H1 (cell line): ENCODE data around the gene ARHGEF16. TPM values are rescaled to one million over a fixed set of nuclear protein-coding genes. Genes with fewer than 3 reads are reported as not detected.

Experiments used
- CTCF ChIA-PET: fragments of 300-600 bp; sonication (Branson Sonifier 250); formaldehyde crosslinking; loops from one replicate; lab custom pipeline; 2021; ENCODE audit not compliant: partially characterized antibody; lab: Charles Lee
- POLR2A ChIA-PET: fragments of 300-600 bp; sonication (Branson Sonifier 250); formaldehyde crosslinking; loops from one replicate; lab custom pipeline; 2021; ENCODE audit warnings: inconsistent platforms; ENCODE audit not compliant: partially characterized antibody; lab: Charles Lee
- DNase-seq, 2 experiments: peaks; one replicate each; pipeline versions ENCODE4 v3.0.0 to v3.0.0-alpha.2; 2010 to 2022; ENCODE audit warnings: low spot score in 2 of 2, low read depth in 1 of 2, mixed read lengths in 1 of 2
- FAIRE-seq: peaks from 2 replicates; lab custom pipeline; 2011; peaks lifted over from hg19 to GRCh38; lab: Jason Lieb, UNC
- H2AFZ ChIP-seq: 2 replicates; pipeline ENCODE4 v1.8.1; 2012; ENCODE audit warnings: low read length, inconsistent platforms
- H2AK5ac ChIP-seq: 2 replicates; pipeline ENCODE4 v1.6.1; 2013; ENCODE audit warnings: low read depth, low read length
- H2BK120ac ChIP-seq: replicated peaks from 2 replicates; pipeline ENCODE3; 2013; ENCODE audit warnings: low read depth, low read length, inconsistent platforms
- H2BK12ac ChIP-seq: 2 replicates; pipeline ENCODE4 v1.6.1; 2013; ENCODE audit warnings: low read depth, low read length
- H2BK15ac ChIP-seq: 2 replicates; pipeline ENCODE4 v1.6.1; 2013; ENCODE audit warnings: low read length
- H2BK20ac ChIP-seq: 2 replicates; pipeline ENCODE4 v1.6.1; 2013; ENCODE audit warnings: low read length
- H2BK5ac ChIP-seq: 2 replicates; pipeline ENCODE4 v1.6.1; 2013; ENCODE audit warnings: low read depth, low read length
- H3K14ac ChIP-seq: 2 replicates; pipeline ENCODE4 v1.6.1; 2013; ENCODE audit warnings: inconsistent platforms; ENCODE audit not compliant: insufficient read length
- H3K18ac ChIP-seq: 2 replicates; pipeline ENCODE4 v1.6.1; 2013; ENCODE audit warnings: low read length; ENCODE audit errors: extremely low read depth
- H3K23ac ChIP-seq: 2 replicates; pipeline ENCODE4 v1.6.1; 2013; ENCODE audit warnings: inconsistent platforms; ENCODE audit not compliant: insufficient read length
- H3K23me2 ChIP-seq: 2 replicates; pipeline ENCODE4 v1.6.1; 2013; ENCODE audit warnings: low read depth, low read length
- H3K27ac ChIP-seq: 2 replicates; pipeline ENCODE4 v1.6.1; 2011; ENCODE audit warnings: low read depth, low read length, inconsistent platforms
- H3K27me3 ChIP-seq, 4 experiments: replicated peaks in 1 of 4; 1 replicate in 1 of 4; 2 replicates in 3 of 4; pipeline versions ENCODE4 v1.6.1 to v1.8.1; 2011 to 2013; ENCODE audit warnings: low read length in 3 of 4, mild to moderate bottlenecking in 3 of 4, inconsistent platforms in 2 of 4, mixed read lengths in 2 of 4, moderate library complexity in 1 of 4; ENCODE audit not compliant: control insufficient read depth in 3 of 4, insufficient read depth in 3 of 4; ENCODE audit errors: extremely low read depth in 1 of 4
- H3K36me3 ChIP-seq, 4 experiments: 2 replicates each; pipeline versions ENCODE4 v1.6.1 to v1.8.1; 2011 to 2013; ENCODE audit warnings: mild to moderate bottlenecking in 4 of 4, low read length in 3 of 4, moderate library complexity in 2 of 4, control low read depth in 1 of 4, inconsistent platforms in 1 of 4; ENCODE audit not compliant: insufficient read depth in 4 of 4, control insufficient read depth in 2 of 4
- H3K4ac ChIP-seq: replicated peaks from 2 replicates; pipeline ENCODE3; 2013; ENCODE audit warnings: low read length, low read depth, mixed read lengths, inconsistent platforms; ENCODE audit not compliant: insufficient read length
- H3K4me1 ChIP-seq, 4 experiments: replicated peaks in 1 of 4; 1 replicate in 1 of 4; 2 replicates in 3 of 4; pipeline versions ENCODE4 v1.6.1 to v1.8.1; 2011 to 2013; ENCODE audit warnings: low read length in 3 of 4, inconsistent platforms in 2 of 4, mixed read lengths in 1 of 4; ENCODE audit not compliant: insufficient read depth in 4 of 4, control insufficient read depth in 3 of 4
- H3K4me2 ChIP-seq, 2 experiments: 2 replicates each; pipeline versions ENCODE4 v1.6.1 to v1.8.1; 2011 to 2013; ENCODE audit warnings: low read depth in 2 of 2, low read length in 2 of 2, control low read depth in 1 of 2, inconsistent platforms in 1 of 2, mild to moderate bottlenecking in 1 of 2; ENCODE audit not compliant: insufficient read depth in 1 of 2
- H3K4me3 ChIP-seq, 4 experiments: fragments of 200-600, 300-600 bp in 1 of 4; sonication (generic), shearing (Covaris generic), sonication (Bioruptor Twin) in 1 of 4; 2 replicates each; pipeline versions ENCODE4 v1.5.1 to v1.8.1; 2011 to 2016; ENCODE audit warnings: low read length in 4 of 4, low read depth in 3 of 4, control low read depth in 2 of 4, inconsistent platforms in 2 of 4, mild to moderate bottlenecking in 2 of 4, mixed read lengths in 1 of 4, moderate library complexity in 1 of 4; ENCODE audit not compliant: insufficient read depth in 2 of 4; ENCODE audit errors: extremely low read depth in 1 of 4
- H3K56ac ChIP-seq: replicated peaks from 2 replicates; pipeline ENCODE3; 2013; ENCODE audit warnings: low read depth, mild to moderate bottlenecking, mixed read lengths, low read length, inconsistent platforms; ENCODE audit not compliant: insufficient read length
- H3K79me1 ChIP-seq: 2 replicates; pipeline ENCODE4 v1.6.1; 2013; ENCODE audit warnings: low read depth, low read length, control low read depth
- H3K79me2 ChIP-seq, 2 experiments: 2 replicates each; pipeline versions ENCODE4 v1.6.1 to v1.8.1; 2012 to 2013; ENCODE audit warnings: low read length in 2 of 2, mild to moderate bottlenecking in 2 of 2, inconsistent platforms in 1 of 2; ENCODE audit not compliant: insufficient read depth in 2 of 2, control insufficient read depth in 1 of 2
- H3K9ac ChIP-seq, 4 experiments: replicated peaks in 1 of 4; 1 replicate in 1 of 4; 2 replicates in 3 of 4; pipeline versions ENCODE4 v1.6.1 to v1.8.1; 2011 to 2013; ENCODE audit warnings: low read depth in 3 of 4, low read length in 3 of 4, control low read depth in 2 of 4, mild to moderate bottlenecking in 2 of 4, moderate library complexity in 2 of 4, inconsistent platforms in 1 of 4; ENCODE audit errors: extremely low read depth in 1 of 4
- H3K9me3 ChIP-seq, 2 experiments: 2 replicates each; pipeline versions ENCODE4 v1.6.1 to v1.8.1; 2012 to 2013; ENCODE audit warnings: mild to moderate bottlenecking in 2 of 2, moderate library complexity in 2 of 2, control low read depth in 1 of 2, inconsistent platforms in 1 of 2, low read depth in 1 of 2, low read length in 1 of 2, mixed read lengths in 1 of 2; ENCODE audit not compliant: insufficient read depth in 2 of 2
- H4K20me1 ChIP-seq, 2 experiments: replicated peaks in 1 of 2; 2 replicates each; pipeline versions ENCODE3 to v1.8.1; 2011 to 2013; ENCODE audit warnings: inconsistent platforms in 2 of 2, low read length in 2 of 2, mild to moderate bottlenecking in 1 of 2; ENCODE audit not compliant: insufficient read depth in 2 of 2, control insufficient read depth in 1 of 2
- H4K5ac ChIP-seq: 2 replicates; pipeline ENCODE4 v1.6.1; 2013; ENCODE audit warnings: low read length, low read depth, mixed read lengths, inconsistent platforms; ENCODE audit not compliant: insufficient read length
- H4K8ac ChIP-seq: 2 replicates; pipeline ENCODE4 v1.8.0; 2013; ENCODE audit warnings: mild to moderate bottlenecking, moderate library complexity, low read length, inconsistent platforms; ENCODE audit not compliant: insufficient read depth; ENCODE audit errors: extremely low read depth
- H4K91ac ChIP-seq: replicated peaks from 2 replicates; pipeline ENCODE3; 2013; ENCODE audit warnings: low read length, mixed read lengths, inconsistent platforms; ENCODE audit not compliant: insufficient read length
- CBX8 ChIP-seq: fragments of 300-800, 300-1000 bp; sonication (generic); IDR thresholded peaks from 2 replicates; pipeline ENCODE4 v1.7.1; 2016; ENCODE audit warnings: low read depth, low read length, borderline replicate concordance
- CEBPB ChIP-seq: IDR thresholded peaks from 2 replicates; pipeline ENCODE4 v1.6.1; 2012; ENCODE audit warnings: low read depth, low read length
- HDAC2 ChIP-seq, 2 experiments: fragments of 300-600 bp in 1 of 2; sonication (generic) in 1 of 2; IDR thresholded peaks; 2 replicates each; pipeline ENCODE4 v1.6.1; 2011 to 2012; ENCODE audit warnings: low read depth in 2 of 2, low read length in 2 of 2, mild to moderate bottlenecking in 2 of 2, moderate library complexity in 2 of 2, borderline replicate concordance in 1 of 2, inconsistent platforms in 1 of 2
- KDM1A ChIP-seq: fragments of 200-600, 300-600 bp; sonication (generic); IDR thresholded peaks from 2 replicates; pipeline ENCODE4 v1.7.1; 2016; ENCODE audit warnings: mild to moderate bottlenecking, low read length, borderline replicate concordance
- NANOG ChIP-seq: IDR thresholded peaks from 2 replicates; pipeline ENCODE4 v1.6.1; 2011; ENCODE audit warnings: low read length, low read depth, mild to moderate bottlenecking, inconsistent platforms; ENCODE audit not compliant: insufficient read depth, poor library complexity, severe bottlenecking
- RNF2 ChIP-seq: fragments of 200-900, 300-1000 bp; sonication (generic); IDR thresholded peaks from 2 replicates; pipeline ENCODE4 v1.7.1; 2016; ENCODE audit warnings: borderline replicate concordance, low read depth, mild to moderate bottlenecking, antibody characterized with exemption, low read length; ENCODE audit not compliant: poor library complexity, severe bottlenecking; ENCODE audit errors: missing control alignments
- TBP ChIP-seq: IDR thresholded peaks from 2 replicates; pipeline ENCODE4 v1.6.1; 2011; ENCODE audit warnings: low read depth, low read length, improper control_type of control experiment
- WGBS, 2 experiments: shearing (Covaris generic) in 1 of 2; methylation state at CpG; one replicate each; pipeline versions ENCODE4 v1.1.6 to v1.1.7; 2013 to 2015; ENCODE audit warnings: low lambda C conversion rate in 2 of 2, mixed read lengths in 2 of 2, inconsistent platforms in 1 of 2, low coverage in 1 of 2, missing lambda C conversion rate in 1 of 2; ENCODE audit not compliant: insufficient replicate concordance in 2 of 2, insufficient coverage in 1 of 2, insufficient read length in 1 of 2; ENCODE audit errors: extremely low coverage in 1 of 2, missing lambda C conversion rate in 1 of 2; 5-methylcytosine and 5-hydroxymethylcytosine counted together
- polyA plus RNA-seq, 7 experiments: library from polyadenylated mRNA; depleted of rRNA in 3 of 7; stranded (reverse) in 5 of 7; unstranded in 2 of 7; fragments of >200 nt in 5 of 7; fragments of 200-250 nt in 2 of 7; gene quantifications; 1 replicate in 5 of 7; 2 replicates in 1 of 7; 4 replicates in 1 of 7; pipeline versions ENCODE4 v1.2.1 to v1.2.3, GENCODE V29; 2011 to 2013; ENCODE audit warnings: missing spikeins in 2 of 7, mixed read lengths in 2 of 7
- total RNA-seq: library from RNA; stranded (reverse); fragmentation: NEBNext Ultra II Directional; extraction: Animal tissue kit (Norgen Biotek cat#: 25700); gene quantifications from 2 replicates; pipeline ENCODE4 v1.2.1, GENCODE V29; 2021

ARHGEF16 gene
- total and polyA plus RNA-seq, 2 of the 8 experiments (the other 6 are each of a cell fraction or from before 2014, with no cell fraction given) = 18.3 to 20.7 TPM

- Histone ChIP-seq H3K4me2 (no peak overlapping the region), H3K27ac (no peak overlapping the region), H2AFZ (no peak overlapping the region), H3K18ac (no peak overlapping the region), H2BK5ac (no peak overlapping the region), H2BK15ac (no peak overlapping the region), H4K5ac (no peak overlapping the region), H3K4ac (no peak overlapping the region), H3K79me1 (no peaks in the 10 kb centered on the region), H3K23ac (no peak overlapping the region), H3K36me3 (no peaks in the 10 kb centered on the region; a peak in 1 of 8 replicates), H3K9ac (no peak overlapping the region), H3K79me2 (no peaks in the 10 kb centered on the region), H3K23me2 (peaks cover 12% of the 10 kb centered on the region), H2BK12ac (no peak overlapping the region), H3K27me3 (peaks cover 0 to 2% (median 0%) of the 10 kb centered on the region in 4 experiments; a peak in 1 of 7 replicates), H3K4me1 (no peaks in the 10 kb centered on the region; a peak in 1 of 7 replicates), H3K14ac (no peak overlapping the region), H3K4me3 (no peak overlapping the region), H4K91ac (no peak overlapping the region), H4K8ac (no peak overlapping the region; the same call in 1 of the 2 replicates), H2AK5ac (no peak overlapping the region), H3K56ac (no peak overlapping the region), H2BK120ac (no peak overlapping the region), H2BK20ac (no peak overlapping the region), H3K9me3 (peaks cover 4 to 8% of the 10 kb centered on the region in 2 experiments), H4K20me1 (peaks cover 0 to 11% of the 10 kb centered on the region in 2 experiments)
- POLR2A ChIA-PET = no interaction called here
- CTCF ChIA-PET = interaction anchor here (0.6 to 2.1 kb wide), 4 partner anchors 9 to 31 kb away, joined by 4 to 9 read pairs (median 6); no protein-coding TSS in a partner anchor
- TF ChIP-seq RNF2 (no peak), KDM1A (no peak), CBX8 (no peak), TBP (no peak), NANOG (no peak), HDAC2 (IDR thresholded peaks at IDR 0.05; ENCODE audit: borderline replicate concordance in 1 of 2, low read depth in 2 of 2, low read length in 2 of 2) (no peak), CEBPB (no peak)
- FAIRE-seq (no peak), DNase-seq (no peak)
- 89% methylated on average over 20 of the region's 30 CpGs; no CpG with 5 or more reads in 1 of the 2 experiments for WGBS, 2 experiments
Measured at GRCh38 chr1:3411806-3412205, 42.7 kb upstream of the ARHGEF16 start.
